Stimulated activated naive B cell treated with anti-CD40 and anti-IgM and Interleukin-4, amounts not matched to agents 10 μg/mL and 1 μg/mL and 100 μg/mL, for 72 hours (primary cell): Measurements from ENCODE around the gene CXXC5.
A peak's percentile ranks its signal among the peaks of the same experiment; 100 is the strongest.

Experiments used
- ATAC-seq, 2 donors: fragments of 150-1000 bp; cut with Tn5 transposase; replicated peaks; 2 replicates each; pipeline ENCODE4 v1.10.0; 2021; ENCODE audit warnings: moderate library complexity in 1 of 2
- DNase-seq: peaks from one replicate; pipeline ENCODE4 v3.0.0; 2021
- H3K27ac Mint-ChIP-seq: one replicate; pipeline ENCODE4 v1.8.0; 2022; ENCODE audit warnings: mild to moderate bottlenecking, mixed read lengths
- H3K27me3 Mint-ChIP-seq, 2 donors: one replicate each; pipeline ENCODE4 v1.8.0; 2022; ENCODE audit warnings: mixed read lengths in 2 of 2
- H3K36me3 Mint-ChIP-seq, 2 donors: one replicate each; pipeline ENCODE4 v1.8.0; 2022; ENCODE audit warnings: mixed read lengths in 2 of 2, mild to moderate bottlenecking in 1 of 2
- H3K4me1 Mint-ChIP-seq, 2 donors: one replicate each; pipeline ENCODE4 v1.8.0; 2022; ENCODE audit warnings: mixed read lengths in 2 of 2, mild to moderate bottlenecking in 1 of 2
- H3K4me3 Mint-ChIP-seq, 2 donors: one replicate each; pipeline ENCODE4 v1.8.0; 2022; ENCODE audit warnings: mild to moderate bottlenecking in 2 of 2, mixed read lengths in 2 of 2, moderate library complexity in 1 of 2
- H3K9me3 Mint-ChIP-seq, 2 donors: one replicate each; pipeline ENCODE4 v1.8.0; 2022; ENCODE audit warnings: mixed read lengths in 2 of 2, mild to moderate bottlenecking in 1 of 2

The CXXC5 gene

DNA sequence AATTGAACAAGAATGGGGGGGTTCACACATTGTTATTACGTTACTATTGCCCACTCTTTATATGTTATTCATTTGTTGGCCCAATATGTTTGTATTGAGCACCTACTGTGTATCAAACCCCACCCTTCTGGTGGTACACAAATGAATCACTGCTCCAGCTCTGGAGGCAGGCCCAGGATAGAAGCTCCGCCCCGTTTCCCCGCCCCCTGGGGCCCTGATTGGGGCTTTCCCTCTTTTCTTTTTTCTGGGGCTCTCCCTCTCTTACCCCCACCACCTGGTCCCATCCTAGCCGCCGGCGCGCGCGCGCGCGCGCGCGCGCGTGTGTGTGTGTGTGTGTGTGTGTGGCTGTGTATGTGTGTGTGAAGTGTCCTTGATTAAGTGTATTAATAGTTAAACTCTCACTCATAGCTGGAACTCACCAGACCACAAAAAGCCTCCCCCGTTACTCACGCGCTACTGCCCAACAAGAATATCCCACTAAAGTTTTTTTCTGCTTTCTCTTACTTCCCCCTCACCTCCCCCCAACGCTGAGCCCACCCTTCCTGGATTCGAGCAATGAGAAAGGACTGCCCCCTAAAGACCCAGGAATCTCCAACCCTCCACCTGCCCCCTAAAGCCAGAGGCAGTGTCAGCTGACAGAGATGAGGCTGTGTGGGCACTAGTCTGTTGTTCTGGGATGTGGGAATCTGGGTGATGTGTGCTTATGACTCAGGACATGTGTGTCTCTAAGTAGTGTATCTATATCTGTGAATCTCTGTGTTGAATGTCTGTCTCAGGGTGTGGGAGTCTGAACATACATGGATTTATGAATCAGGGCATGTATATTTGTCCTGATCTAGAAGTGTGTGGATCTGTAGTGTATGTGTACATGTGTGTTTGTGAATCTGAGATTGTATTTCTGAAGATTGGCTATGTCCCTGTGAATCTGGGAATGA is 4.0 kb downstream of the CXXC5 start:
- peak overlapping the region; percentile 94 for H3K27ac Mint-ChIP-seq
- H3K4me3 Mint-ChIP-seq, result peak overlapping the region; percentile 84 to 87

DNA sequence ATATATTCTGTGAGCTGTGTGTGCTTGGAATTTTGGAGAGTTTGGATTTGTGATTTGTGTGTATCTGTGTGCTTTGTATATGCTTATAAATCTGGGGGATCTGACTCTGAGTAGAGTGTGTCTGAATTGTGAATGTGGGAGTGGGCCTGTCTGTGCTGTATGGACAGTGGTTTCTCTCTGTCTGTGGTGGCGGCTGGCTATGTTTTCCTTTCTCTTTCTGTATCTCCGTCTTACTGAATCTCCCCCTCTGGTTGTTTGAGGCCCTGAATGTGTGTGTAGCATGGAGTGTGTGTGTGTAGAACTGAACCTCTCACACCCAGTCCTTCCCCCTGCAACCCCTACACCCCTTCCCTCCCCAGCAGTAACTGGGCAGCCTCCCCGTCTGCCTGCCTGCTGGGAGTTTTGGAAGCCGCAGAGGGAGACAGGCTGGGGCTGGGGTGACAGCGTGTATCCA is 4.7 kb downstream of the CXXC5 start:
- H3K27ac Mint-ChIP-seq, result peak overlapping the region; percentile 94
- H3K4me1 Mint-ChIP-seq, result peaks cover 52 to 77% of the 10 kb centered on the region in 2 donors
- ATAC-seq (peak; percentile 38 to 43), DNase-seq (no peak)
- peaks cover 14 to 21% of the 10 kb centered on the region in 2 donors for H3K36me3 Mint-ChIP-seq
- no peaks in the 10 kb centered on the region for H3K9me3 Mint-ChIP-seq
- peak overlapping the region; percentile 84 to 87 for H3K4me3 Mint-ChIP-seq
- no peaks in the 10 kb centered on the region for H3K27me3 Mint-ChIP-seq

More for the DNA sequence above, 4.0 kb downstream of the CXXC5 start:
- peak; percentile 46 to 63 for ATAC-seq
- Mint-ChIP-seq H3K9me3 (no peaks in the 10 kb centered on the region), H3K27me3 (no peaks in the 10 kb centered on the region), H3K36me3 (peaks cover 11 to 17% of the 10 kb centered on the region in 2 donors), H3K4me1 (peaks cover 50 to 77% of the 10 kb centered on the region in 2 donors)
- DNase-seq, result peak; percentile 91

DNA sequence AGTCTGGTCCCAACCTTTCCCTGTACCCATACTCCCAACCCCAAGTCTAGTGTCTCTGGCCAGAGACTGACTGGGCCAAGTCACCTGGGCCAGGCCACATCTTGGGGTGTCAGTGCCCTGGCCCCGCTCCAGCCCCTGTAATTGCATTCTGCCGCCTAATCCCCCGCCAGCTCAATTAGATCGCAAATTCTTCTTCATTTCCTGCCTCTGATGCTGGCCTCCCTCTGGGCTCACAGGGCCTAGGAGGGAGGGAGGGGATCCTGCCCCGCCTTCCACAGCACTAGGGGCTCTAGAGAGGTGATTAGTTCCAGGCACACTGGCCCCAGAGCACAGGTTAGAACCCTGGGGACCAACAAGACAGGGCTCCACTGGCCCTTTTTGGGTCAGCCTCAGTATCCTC is 5.5 kb downstream of the CXXC5 start:
- Mint-ChIP-seq H3K27ac (peak overlapping the region; percentile 94), H3K9me3 (no peaks in the 10 kb centered on the region), H3K4me3 (peak overlapping the region; percentile 84 to 87), H3K4me1 (peaks cover 58 to 83% of the 10 kb centered on the region in 2 donors), H3K27me3 (no peaks in the 10 kb centered on the region), H3K36me3 (peaks cover 14 to 21% of the 10 kb centered on the region in 2 donors)
- no peak for ATAC-seq
- DNase-seq, result no peak

DNA sequence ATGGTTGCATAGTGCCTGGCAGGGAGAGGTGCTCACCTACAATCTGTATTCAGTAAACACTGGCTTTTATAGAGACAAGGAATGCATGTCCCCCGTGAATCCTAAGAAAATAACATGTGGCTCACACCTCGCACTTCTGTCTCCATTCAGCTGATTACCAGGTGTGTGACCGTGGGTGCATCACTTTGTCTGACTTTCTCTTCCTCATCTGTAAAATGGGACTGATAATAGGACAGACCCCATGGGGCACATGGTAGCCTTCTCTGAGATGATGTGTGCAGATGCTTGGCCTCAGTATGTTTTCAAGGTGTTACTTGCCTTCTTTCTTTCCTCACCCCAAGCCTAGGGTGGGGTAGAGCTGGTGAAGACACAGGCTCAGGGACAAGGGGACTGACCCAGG is 6.3 kb downstream of the CXXC5 start:
- H3K36me3 Mint-ChIP-seq, result peaks cover 12 to 25% of the 10 kb centered on the region in 2 donors
- H3K27ac Mint-ChIP-seq, result peak overlapping the region; percentile 94
- ATAC-seq, result no peak
- DNase-seq, result no peak
- H3K4me3 Mint-ChIP-seq, result peak overlapping the region; percentile 50 to 84
- H3K27me3 Mint-ChIP-seq, result no peaks in the 10 kb centered on the region
- peaks cover 64 to 92% of the 10 kb centered on the region in 2 donors for H3K4me1 Mint-ChIP-seq
- H3K9me3 Mint-ChIP-seq, result no peaks in the 10 kb centered on the region

DNA sequence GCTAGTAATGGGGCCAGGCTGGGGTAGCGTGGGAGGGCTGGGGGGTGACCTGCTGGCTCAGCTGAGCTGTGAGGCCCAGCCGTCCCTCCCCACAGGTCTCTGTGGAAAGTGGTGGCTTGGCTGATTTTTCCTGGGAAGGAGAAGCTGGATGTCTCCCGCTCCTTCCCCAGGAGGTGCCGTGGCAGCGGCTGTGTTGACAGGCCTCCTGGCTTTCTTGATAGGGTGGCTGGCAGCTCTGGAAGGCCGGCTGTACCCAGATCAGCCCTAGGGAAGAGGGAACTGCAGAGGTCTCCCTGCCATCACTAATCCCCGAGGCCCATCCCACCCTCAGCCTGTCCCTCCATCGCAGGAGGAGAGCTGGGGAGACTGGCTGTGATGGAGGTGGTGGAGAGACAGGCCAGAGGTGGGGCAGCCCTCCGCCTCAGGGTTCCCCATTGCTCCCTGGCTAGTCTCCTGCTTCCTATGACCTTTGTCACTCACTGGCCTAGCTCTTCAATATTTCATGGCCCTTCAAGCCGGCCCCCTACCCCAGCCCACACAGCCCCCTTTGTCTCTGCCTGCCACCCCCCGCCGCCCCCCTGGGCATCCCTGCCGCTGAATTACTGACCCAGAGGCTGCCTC is 6.8 kb downstream of the CXXC5 start:
- Mint-ChIP-seq H3K4me3 (peak overlapping the region; percentile 27 to 50), H3K27me3 (no peaks in the 10 kb centered on the region), H3K9me3 (no peaks in the 10 kb centered on the region), H3K27ac (peak overlapping the region; percentile 94), H3K4me1 (peaks cover 68 to 97% of the 10 kb centered on the region in 2 donors), H3K36me3 (peaks cover 7 to 20% of the 10 kb centered on the region in 2 donors)
- no peak for DNase-seq
- no peak for ATAC-seq

DNA sequence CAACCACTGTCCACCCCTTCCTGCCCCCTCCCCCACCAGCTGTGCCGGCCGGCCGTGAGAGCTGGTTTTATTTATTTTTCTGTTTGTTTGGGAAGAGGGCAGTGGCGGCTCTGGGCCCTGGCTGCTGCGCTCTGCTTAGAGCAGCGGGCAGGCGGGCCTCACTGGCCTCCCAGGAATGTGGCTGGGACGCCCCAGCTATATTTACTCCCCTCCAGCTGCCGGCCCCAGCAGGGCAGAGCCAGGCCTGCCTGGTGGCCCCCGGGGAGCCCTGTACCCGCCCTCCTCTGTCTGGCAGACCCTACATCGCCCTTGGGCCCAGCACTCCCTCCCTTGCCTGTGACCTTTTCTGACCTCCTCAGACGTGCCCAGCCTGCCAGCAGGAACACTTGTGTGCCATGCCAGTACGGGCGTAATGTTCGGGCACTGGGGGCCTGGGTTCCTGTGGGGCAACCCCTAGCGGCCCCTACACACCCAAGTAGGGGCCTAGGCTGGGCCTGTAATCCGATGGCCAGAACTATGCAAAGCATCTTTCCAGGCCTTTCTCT is 7.7 kb downstream of the CXXC5 start:
- ATAC-seq (no peak), DNase-seq (no peak)
- Mint-ChIP-seq H3K9me3 (no peaks in the 10 kb centered on the region), H3K4me1 (peaks cover 69 to 98% of the 10 kb centered on the region in 2 donors), H3K4me3 (peak overlapping the region; percentile 46 to 79), H3K27me3 (no peaks in the 10 kb centered on the region), H3K27ac (peak overlapping the region; percentile 94), H3K36me3 (peaks cover 6 to 15% of the 10 kb centered on the region in 2 donors)

DNA sequence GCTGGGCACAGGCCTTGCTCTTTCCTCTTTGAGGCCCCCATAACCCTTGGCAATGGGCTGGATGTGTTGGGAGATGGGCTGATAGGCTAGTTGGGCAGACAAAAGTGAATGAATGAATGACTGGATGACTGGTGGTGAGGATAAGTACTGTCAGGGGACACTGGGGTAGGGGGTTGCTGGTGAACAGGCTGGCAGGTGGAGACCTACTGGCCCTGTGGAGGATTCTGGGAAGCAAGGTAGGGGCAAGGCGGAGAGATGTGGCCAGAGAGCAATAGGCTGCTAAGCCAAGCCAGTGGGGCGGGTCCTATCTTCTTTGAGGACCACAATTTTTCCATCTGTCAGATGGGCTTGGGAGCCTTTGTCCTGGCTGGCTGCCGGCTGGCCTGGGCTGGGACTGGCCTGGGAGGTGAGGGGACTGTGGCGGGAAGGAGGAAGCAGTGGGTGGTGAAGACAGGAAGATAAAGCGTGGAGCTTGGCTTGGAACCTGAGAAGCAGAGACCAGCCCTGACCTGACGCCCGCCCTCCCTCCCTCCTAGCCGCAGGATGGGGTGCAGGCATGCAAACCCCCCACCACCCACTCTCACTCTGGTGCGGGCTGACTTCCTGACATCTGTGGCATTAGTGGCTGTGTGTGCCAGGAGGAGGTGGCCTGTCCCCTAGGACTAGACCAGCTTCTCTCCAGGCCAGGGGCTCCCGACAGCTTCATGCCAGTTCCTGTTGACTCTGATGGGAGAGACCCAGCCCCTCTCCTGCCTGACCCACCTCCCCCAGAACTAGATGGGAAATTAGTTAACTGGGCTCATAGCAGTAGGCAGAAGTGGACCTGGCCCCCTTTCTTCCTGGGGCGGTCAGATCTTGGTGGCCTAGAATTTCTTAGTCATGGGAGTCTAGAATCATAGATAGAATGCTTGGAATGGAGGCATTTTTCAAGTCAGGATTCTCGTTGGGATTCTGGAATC is 9.5 kb downstream of the CXXC5 start:
- no peaks in the 10 kb centered on the region for H3K27me3 Mint-ChIP-seq
- H3K4me3 Mint-ChIP-seq, result peak overlapping the region; percentile 85
- H3K9me3 Mint-ChIP-seq, result no peaks in the 10 kb centered on the region
- H3K27ac Mint-ChIP-seq, result peak overlapping the region; percentile 94
- H3K36me3 Mint-ChIP-seq, result peaks cover 10 to 23% of the 10 kb centered on the region in 2 donors
- ATAC-seq (no peak), DNase-seq (no peak)
- H3K4me1 Mint-ChIP-seq, result peaks cover 69 to 97% of the 10 kb centered on the region in 2 donors

GRCh38 chr5:139658501-139658927 is 10.4 kb downstream of the CXXC5 start:
- Mint-ChIP-seq H3K36me3 (peaks cover 10 to 25% of the 10 kb centered on the region in 2 donors), H3K4me1 (peaks cover 69 to 97% of the 10 kb centered on the region in 2 donors), H3K27ac (peak overlapping the region; percentile 91), H3K4me3 (peak overlapping the region; percentile 85), H3K9me3 (no peaks in the 10 kb centered on the region), H3K27me3 (no peaks in the 10 kb centered on the region)
- DNase-seq, result no peak
- no peak for ATAC-seq

- peak overlapping the region; percentile 91 for H3K27ac Mint-ChIP-seq
- H3K36me3 Mint-ChIP-seq, result peaks cover 10 to 25% of the 10 kb centered on the region in 2 donors
- no peaks in the 10 kb centered on the region for H3K27me3 Mint-ChIP-seq
- DNase-seq, result no peak
- peak overlapping the region; percentile 85 for H3K4me3 Mint-ChIP-seq
- no peaks in the 10 kb centered on the region for H3K9me3 Mint-ChIP-seq
- H3K4me1 Mint-ChIP-seq, result peaks cover 68 to 97% of the 10 kb centered on the region in 2 donors
- ATAC-seq, result peak in 1 of 2 donors; percentile 14
These were observed 10.9 kb downstream of the CXXC5 start for GRCh38 chr5:139658928-139659667.

DNA sequence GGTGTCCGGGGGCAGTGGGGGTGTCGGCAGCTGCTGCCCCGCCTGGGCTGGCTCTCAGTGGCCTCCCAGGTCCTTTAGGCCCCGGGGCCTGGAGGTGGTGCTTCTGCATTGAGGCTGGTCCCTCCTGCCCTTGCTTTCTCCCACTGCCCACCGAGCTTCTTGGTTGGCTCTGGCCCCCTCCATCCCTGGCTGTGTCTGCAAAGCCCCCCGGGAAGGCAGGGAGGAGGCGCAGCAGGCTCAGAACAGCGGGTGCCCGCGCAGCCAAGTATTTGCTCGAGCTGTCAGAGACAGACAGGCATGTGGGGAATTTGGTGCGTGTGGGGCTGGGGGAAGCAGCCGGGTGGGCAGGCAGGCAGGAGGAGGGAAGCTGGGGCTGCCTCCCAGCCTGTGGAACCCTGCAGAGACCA is 11.5 kb downstream of the CXXC5 start:
- DNase-seq, result no peak
- peak overlapping the region; percentile 91 for H3K27ac Mint-ChIP-seq
- no peaks in the 10 kb centered on the region for H3K9me3 Mint-ChIP-seq
- peaks cover 7 to 27% of the 10 kb centered on the region in 2 donors for H3K36me3 Mint-ChIP-seq
- peaks cover 68 to 97% of the 10 kb centered on the region in 2 donors for H3K4me1 Mint-ChIP-seq
- peak overlapping the region; percentile 85 for H3K4me3 Mint-ChIP-seq
- ATAC-seq, result no peak
- H3K27me3 Mint-ChIP-seq, result no peaks in the 10 kb centered on the region

- peaks cover 7 to 27% of the 10 kb centered on the region in 2 donors for H3K36me3 Mint-ChIP-seq
- ATAC-seq (peak; percentile 0 to 1), DNase-seq (no peak)
- H3K4me1 Mint-ChIP-seq, result peaks cover 68 to 97% of the 10 kb centered on the region in 2 donors
- H3K9me3 Mint-ChIP-seq, result no peaks in the 10 kb centered on the region
- H3K27ac Mint-ChIP-seq, result peak overlapping the region; percentile 91
- no peaks in the 10 kb centered on the region for H3K27me3 Mint-ChIP-seq
- H3K4me3 Mint-ChIP-seq, result peak overlapping the region; percentile 85
These were observed 12.2 kb downstream of the CXXC5 start for GRCh38 chr5:139660105-139660922.
